K562 (cell line): Measurements from ENCODE around the gene CIAO2B. TPM values are rescaled to one million over a fixed set of nuclear protein-coding genes. Genes with fewer than 3 reads are reported as not detected.

ENCODE experiments used
- C11orf30 ChIP-seq: fragments of 450-650 bp; IDR thresholded peaks from 2 replicates; pipeline ENCODE4 v1.6.1; 2016; ENCODE audit warnings: low read depth, mild to moderate bottlenecking
- CHD4 ChIP-seq: fragments of 200-600 bp; sonication (generic); IDR thresholded peaks from 3 replicates; pipeline ENCODE4 v1.6.1; 2012; ENCODE audit warnings: low read depth, mild to moderate bottlenecking, mixed read lengths, low read length, inconsistent platforms; ENCODE audit not compliant: insufficient read depth, insufficient replicate concordance, poor library complexity, severe bottlenecking
- COPS2 ChIP-seq: fragments of 450-650 bp; conservative IDR thresholded peaks from 2 replicates; pipeline ENCODE4 v1.6.1; 2016; ENCODE audit warnings: mild to moderate bottlenecking, moderate library complexity
- CREB1 ChIP-seq, 2 experiments: sonication (generic) in 1 of 2; formaldehyde crosslinking in 1 of 2; IDR thresholded peaks; 2 replicates each; pipeline versions ENCODE4 v1.6.1 to v1.8.0; 2012 to 2022; ENCODE audit warnings: inconsistent platforms in 1 of 2, mild to moderate bottlenecking in 1 of 2, missing genetic modification reagents in 1 of 2, moderate library complexity in 1 of 2
- CREM ChIP-seq: IDR thresholded peaks from 2 replicates; pipeline ENCODE4 v1.6.1; 2014; ENCODE audit warnings: antibody characterized with exemption, low read depth
- FOSL1 ChIP-seq: fragments of 200-800 bp; sonication (Bioruptor generic); conservative IDR thresholded peaks from 2 replicates; pipeline ENCODE4 v1.6.1; 2016; ENCODE audit warnings: missing genetic modification characterization, missing compliant biosample characterization
- MYC ChIP-seq, 2 experiments: fragments of 250-450 bp in 1 of 2; sonication (Bioruptor Pico) in 1 of 2; IDR thresholded peaks; 2 replicates each; pipeline versions ENCODE4 v1.5.1 to v1.6.1; 2012 to 2021; ENCODE audit warnings: low read depth in 2 of 2, borderline replicate concordance in 1 of 2, improper control_type of control experiment in 1 of 2, low read length in 1 of 2, mild to moderate bottlenecking in 1 of 2, moderate library complexity in 1 of 2
- NCOA4 ChIP-seq: fragments of 450-650 bp; IDR thresholded peaks from 2 replicates; pipeline ENCODE4 v1.6.1; 2018; ENCODE audit warnings: mild to moderate bottlenecking; ENCODE audit not compliant: partially characterized antibody
- PML ChIP-seq: IDR thresholded peaks from 2 replicates; pipeline ENCODE4 v1.6.1; 2012; ENCODE audit warnings: low read length, inconsistent platforms
- RBM22 ChIP-seq: fragments of 200-400 bp; formaldehyde crosslinking; IDR thresholded peaks from 2 replicates; pipeline ENCODE4 v1.6.1; 2018; ENCODE audit warnings: low read length, low read depth; ENCODE audit not compliant: poor library complexity, severe bottlenecking
- SPI1 ChIP-seq: IDR thresholded peaks from 2 replicates; pipeline ENCODE4 v1.6.1; 2011; ENCODE audit warnings: low read depth, low read length, control low read depth, borderline replicate concordance
- SRSF3 ChIP-seq: fragments of 200-400 bp; formaldehyde crosslinking; IDR thresholded peaks from 2 replicates; pipeline ENCODE4 v1.6.1; 2016; ENCODE audit warnings: mild to moderate bottlenecking, low read length, moderate library complexity; ENCODE audit not compliant: insufficient read depth
- TAF9B ChIP-seq: fragments of 450-650 bp; IDR thresholded peaks from 2 replicates; pipeline ENCODE4 v1.6.1; 2018; ENCODE audit warnings: mild to moderate bottlenecking; ENCODE audit not compliant: partially characterized antibody
- TBP ChIP-seq: optimal IDR thresholded peaks from 2 replicates; pipeline ENCODE3; 2011; ENCODE audit warnings: low read depth, low read length, improper control_type of control experiment
- ZBED1 ChIP-seq: IDR thresholded peaks from 2 replicates; pipeline ENCODE4 v1.6.1; 2014
- ZBTB11 ChIP-seq, 3 experiments: fragments of 200-800 bp in 1 of 3; fragments of 250-450 bp in 1 of 3; fragments of 450-650 bp in 1 of 3; sonication (Bioruptor Pico) in 1 of 3; sonication (Bioruptor generic) in 1 of 3; formaldehyde crosslinking in 1 of 3; IDR thresholded peaks; 2 replicates each; pipeline versions ENCODE4 v1.6.1 to v1.8.0; 2016 to 2022; ENCODE audit warnings: mild to moderate bottlenecking in 2 of 3, missing genetic modification characterization in 2 of 3, missing compliant biosample characterization in 1 of 3, moderate library complexity in 1 of 3
- ZKSCAN3 ChIP-seq: fragments of 250-450 bp; sonication (Bioruptor Pico); IDR thresholded peaks from 2 replicates; pipeline ENCODE4 v1.4.0; 2020
- ZNF449 ChIP-seq: fragments of 250-450 bp; sonication (Bioruptor Pico); IDR thresholded peaks from 2 replicates; pipeline ENCODE4 v1.8.0; 2022; ENCODE audit warnings: moderate library complexity, mild to moderate bottlenecking, inconsistent platforms
- polyA plus RNA-seq, 8 experiments: library from polyadenylated mRNA; depleted of rRNA in 4 of 8; stranded (reverse) in 5 of 8; unstranded in 3 of 8; fragments of >200 nt; fragmentation: Nextera tagmentation in 2 of 8; fragmentation: Illumina TruSeq in 1 of 8; extraction: Ambion mirVana in 2 of 8; extraction: Trizol in 1 of 8; gene quantifications; 2 replicates each; pipeline versions ENCODE4 v1.2.1 to v1.2.3, GENCODE V29; 2011 to 2014; ENCODE audit warnings: inconsistent platforms in 1 of 8, missing spikeins in 1 of 8
- total RNA-seq, 7 experiments: library from RNA; depleted of rRNA in 6 of 7; stranded (reverse); fragments of >200 nt in 6 of 7; fragmentation: Illumina TruSeq in 2 of 7; extraction: Trizol in 2 of 7; gene quantifications; 2 replicates each; pipeline versions ENCODE4 v1.2.1 to v1.2.3, GENCODE V29; 2011 to 2021; ENCODE audit warnings: low replicate concordance in 1 of 7

The CIAO2B gene
- total and polyA plus RNA-seq, 9 of the 15 experiments (the other 6 are each of a cell fraction or from before 2014, with no cell fraction given): 86.8 to 182 (median 113) TPM

- TF ChIP-seq COPS2: no peak
- peak; percentile 88 for TF ChIP-seq CREM
- TF ChIP-seq ZKSCAN3 (CRISPR knock-in tag): no peak
- peak; percentile 51 for TF ChIP-seq TBP
- TF ChIP-seq TAF9B: peak; percentile 55
- TF ChIP-seq ZNF449 (CRISPR knock-in tag): no peak
- peak; percentile 58; the same call in 1 of the 2 replicates for TF ChIP-seq SPI1
- TF ChIP-seq CHD4: no peak
- peak; percentile 62 for TF ChIP-seq CREB1 (IDR thresholded peaks at IDR 0.05)
- TF ChIP-seq CREB1 (CRISPR knock-in tag; IDR thresholded peaks at IDR 0.05): peak; percentile 71; the same call in 1 of the 2 replicates
- TF ChIP-seq NCOA4: no peak
- peak; percentile 69 for TF ChIP-seq MYC (IDR thresholded peaks at IDR 0.05; ENCODE audit: low read depth, low read length)
- TF ChIP-seq MYC (CRISPR knock-in tag; IDR thresholded peaks at IDR 0.05; ENCODE audit: borderline replicate concordance, low read depth): peak; percentile 45; the same call in 1 of the 2 replicates
- peak; percentile 70; the same call in 1 of the 2 replicates for TF ChIP-seq PML
- TF ChIP-seq RBM22: no peak
- TF ChIP-seq ZBTB11 (CRISPR knock-in tag; IDR thresholded peaks at IDR 0.05): peak in 2 of 3 experiments; percentile 7 to 97; a peak in 3 of 6 replicates
- 0 out of 2 replicates have a peak, but pooled peaks have one; percentile 57 for TF ChIP-seq ZBED1
- peak; percentile 88 for TF ChIP-seq C11orf30
- TF ChIP-seq FOSL1: 0 out of 2 replicates have a peak, but pooled peaks have one; percentile 30
- no peak for TF ChIP-seq SRSF3
Observed at GRCh38 chr16:66934138-66934838, at the start of gene CIAO2B (continued).
